SK-N-SH (cell line): ENCODE data around the gene GALC.

Source experiments
- ELF1 ChIP-seq: IDR thresholded peaks from 2 replicates; pipeline ENCODE4 v1.4.0; 2012
- EP300 ChIP-seq, 2 experiments: IDR thresholded peaks; 2 replicates each; pipeline versions ENCODE4 v1.4.0 to v1.6.1; 2012; ENCODE audit warnings: borderline replicate concordance in 1 of 2, low read depth in 1 of 2, low read length in 1 of 2
- EZH2phosphoT487 ChIP-seq: fragments of 200-600 bp; sonication (generic); IDR thresholded peaks from 2 replicates; pipeline ENCODE4 v1.6.1; 2017; ENCODE audit warnings: low read depth, mixed run types, mild to moderate bottlenecking, antibody characterized with exemption, moderate library complexity, borderline replicate concordance
- JUND ChIP-seq: IDR thresholded peaks from 2 replicates; pipeline ENCODE4 v1.4.0; 2012
- NRF1 ChIP-seq: IDR thresholded peaks from 2 replicates; pipeline ENCODE4 v1.6.1; 2012; ENCODE audit warnings: low read depth, mild to moderate bottlenecking, low read length
- POLR2AphosphoS5 ChIP-seq: IDR thresholded peaks from 2 replicates; pipeline ENCODE4 v1.6.1; 2012; ENCODE audit warnings: low read depth, low read length
- RAD21 ChIP-seq: IDR thresholded peaks from 2 replicates; pipeline ENCODE4 v1.6.1; 2012; ENCODE audit warnings: mild to moderate bottlenecking, low read length
- RCOR1 ChIP-seq: fragments of 150-350 bp; IDR thresholded peaks from 2 replicates; pipeline ENCODE4 v1.6.1; 2017; ENCODE audit warnings: antibody characterized with exemption, low read length
- REST ChIP-seq: IDR thresholded peaks from 2 replicates; pipeline ENCODE4 v1.6.1; 2012; ENCODE audit warnings: mild to moderate bottlenecking, low read depth, low read length, moderate library complexity
- RFX5 ChIP-seq: IDR thresholded peaks from 2 replicates; pipeline ENCODE4 v1.6.1; 2012; ENCODE audit warnings: mild to moderate bottlenecking, improper control_type of control experiment, low read length
- SMC3 ChIP-seq: IDR thresholded peaks from 2 replicates; pipeline ENCODE4 v1.6.1; 2012; ENCODE audit warnings: low read depth, low read length, improper control_type of control experiment
- TAF1 ChIP-seq: IDR thresholded peaks from 2 replicates; pipeline ENCODE4 v1.6.1; 2012; ENCODE audit warnings: low read depth, mild to moderate bottlenecking, low read length, moderate library complexity, borderline replicate concordance
- YY1 ChIP-seq: IDR thresholded peaks from 2 replicates; pipeline ENCODE4 v1.4.0; 2012; ENCODE audit warnings: low read depth, mild to moderate bottlenecking
- TF ChIP-seq, protein P1 (sequence below): fragments of 200-600 bp; sonication (generic); IDR thresholded peaks from 2 replicates; pipeline ENCODE4 v1.6.1; 2017; ENCODE audit warnings: antibody characterized with exemption, mild to moderate bottlenecking, moderate library complexity

GRCh38 chr14:87961246-87961645 is 31.7 kb downstream of the GALC start:
- TF ChIP-seq NRF1, result no peak
- TF ChIP-seq EP300 (IDR thresholded peaks at IDR 0.05; ENCODE audit: borderline replicate concordance in 1 of 2, low read depth in 1 of 2, low read length in 1 of 2), result no peak
- TF ChIP-seq, protein P1, sequence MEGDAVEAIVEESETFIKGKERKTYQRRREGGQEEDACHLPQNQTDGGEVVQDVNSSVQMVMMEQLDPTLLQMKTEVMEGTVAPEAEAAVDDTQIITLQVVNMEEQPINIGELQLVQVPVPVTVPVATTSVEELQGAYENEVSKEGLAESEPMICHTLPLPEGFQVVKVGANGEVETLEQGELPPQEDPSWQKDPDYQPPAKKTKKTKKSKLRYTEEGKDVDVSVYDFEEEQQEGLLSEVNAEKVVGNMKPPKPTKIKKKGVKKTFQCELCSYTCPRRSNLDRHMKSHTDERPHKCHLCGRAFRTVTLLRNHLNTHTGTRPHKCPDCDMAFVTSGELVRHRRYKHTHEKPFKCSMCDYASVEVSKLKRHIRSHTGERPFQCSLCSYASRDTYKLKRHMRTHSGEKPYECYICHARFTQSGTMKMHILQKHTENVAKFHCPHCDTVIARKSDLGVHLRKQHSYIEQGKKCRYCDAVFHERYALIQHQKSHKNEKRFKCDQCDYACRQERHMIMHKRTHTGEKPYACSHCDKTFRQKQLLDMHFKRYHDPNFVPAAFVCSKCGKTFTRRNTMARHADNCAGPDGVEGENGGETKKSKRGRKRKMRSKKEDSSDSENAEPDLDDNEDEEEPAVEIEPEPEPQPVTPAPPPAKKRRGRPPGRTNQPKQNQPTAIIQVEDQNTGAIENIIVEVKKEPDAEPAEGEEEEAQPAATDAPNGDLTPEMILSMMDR, result no peak
- no peak for TF ChIP-seq RCOR1
- TF ChIP-seq JUND, result no peak
- no peak for TF ChIP-seq POLR2AphosphoS5
- no peak for TF ChIP-seq SMC3
- TF ChIP-seq RFX5, result no peak
- TF ChIP-seq TAF1, result no peak
- TF ChIP-seq ELF1, result no peak
- no peak for TF ChIP-seq REST
- no peak for TF ChIP-seq EZH2phosphoT487
- TF ChIP-seq YY1, result no peak
- TF ChIP-seq RAD21, result no peak
